OCI-LY3 (cell line): ENCODE results near the gene GNB5.

ENCODE experiments used
- CTCF ChIP-seq: fragments of 200-600, 300-600 bp; sonication (generic); IDR thresholded peaks from 2 replicates; pipeline ENCODE4 v1.5.1; 2014; ENCODE audit warnings: antibody characterized with exemption, low read length, low read depth
- EZH2phosphoT487 ChIP-seq: fragments of 200-600 bp; shearing (Covaris generic); IDR thresholded peaks from 2 replicates; pipeline ENCODE4 v1.6.1; 2018; ENCODE audit warnings: antibody characterized with exemption, mixed run types, low read depth

- TF ChIP-seq CTCF (no peak), EZH2phosphoT487 (no peak)
Observed at GRCh38 chr15:52162876-52163275, 28.3 kb downstream of the GNB5 start.
